Raji (cell line): Measurements from ENCODE around the gene OS9.

Source experiments
- POLR2A ChIP-seq: IDR thresholded peaks from 2 replicates; pipeline ENCODE4 v1.6.1; 2011; ENCODE audit warnings: low read depth, low read length, control low read depth; ENCODE audit not compliant: insufficient read depth

OS9 gene

GRCh38 chr12:57744194-57744776 lies 50.4 kb downstream of the OS9 start:
- TF ChIP-seq POLR2A, result no peak

GRCh38 chr12:57744777-57745484 lies 51.0 kb downstream of the OS9 start, which contains the start of gene TSPAN31:
Gene TSPAN31 (plus strand): TSS chr12:57745039. CDS start chr12:57745155, 116 bp downstream.
- TF ChIP-seq POLR2A, result peak; percentile 56; the same call in 1 of the 2 replicates

- TF ChIP-seq POLR2A, result no peak; the same call in 1 of the 2 replicates
Observed at GRCh38 chr12:57745485-57745881, 51.6 kb downstream of the OS9 start.

GRCh38 chr12:57746025-57746424 lies 52.1 kb downstream of the OS9 start:
- TF ChIP-seq POLR2A, result no peak

- TF ChIP-seq POLR2A, result no peak
Observed at GRCh38 chr12:57749061-57749460, 55.1 kb downstream of the OS9 start.

- no peak for TF ChIP-seq POLR2A
Observed at GRCh38 chr12:57750561-57751431, 56.9 kb downstream of the OS9 start.

GRCh38 chr12:57751432-57751787 lies 57.5 kb downstream of the OS9 start:
- no peak for TF ChIP-seq POLR2A

- peak; percentile 72 for TF ChIP-seq POLR2A
Observed at GRCh38 chr12:57751788-57752667, 58.1 kb downstream of the OS9 start, which contains the start of gene CDK4. Gene CDK4 (minus strand): TSS chr12:57752310. CDS start chr12:57751717, 593 bp downstream.

GRCh38 chr12:57752668-57753000 lies 58.7 kb downstream of the OS9 start:
- peak; percentile 38; the same call in 1 of the 2 replicates for TF ChIP-seq POLR2A

GRCh38 chr12:57753756-57754337 lies 59.9 kb downstream of the OS9 start:
- no peak for TF ChIP-seq POLR2A

- TF ChIP-seq POLR2A, result peak; percentile 75
Observed at GRCh38 chr12:57754411-57755193, 60.7 kb downstream of the OS9 start, which contains the start of gene MARCHF9. Gene MARCHF9 (plus strand): TSS chr12:57755103. CDS start chr12:57755529, 426 bp downstream.

GRCh38 chr12:57755194-57755453 lies 61.2 kb downstream of the OS9 start:
- TF ChIP-seq POLR2A, result no peak

- peak; percentile 31; the same call in 1 of the 2 replicates for TF ChIP-seq POLR2A
Observed at GRCh38 chr12:57755454-57756372, 61.8 kb downstream of the OS9 start.
